ENCODE results near the gene RAB44. TPM values are rescaled to one million over a fixed set of nuclear protein-coding genes. Genes with fewer than 3 reads are reported as not detected.

The RAB44 gene
- total RNA-seq, 1 experiment from 2014 or later: not detected

DNA sequence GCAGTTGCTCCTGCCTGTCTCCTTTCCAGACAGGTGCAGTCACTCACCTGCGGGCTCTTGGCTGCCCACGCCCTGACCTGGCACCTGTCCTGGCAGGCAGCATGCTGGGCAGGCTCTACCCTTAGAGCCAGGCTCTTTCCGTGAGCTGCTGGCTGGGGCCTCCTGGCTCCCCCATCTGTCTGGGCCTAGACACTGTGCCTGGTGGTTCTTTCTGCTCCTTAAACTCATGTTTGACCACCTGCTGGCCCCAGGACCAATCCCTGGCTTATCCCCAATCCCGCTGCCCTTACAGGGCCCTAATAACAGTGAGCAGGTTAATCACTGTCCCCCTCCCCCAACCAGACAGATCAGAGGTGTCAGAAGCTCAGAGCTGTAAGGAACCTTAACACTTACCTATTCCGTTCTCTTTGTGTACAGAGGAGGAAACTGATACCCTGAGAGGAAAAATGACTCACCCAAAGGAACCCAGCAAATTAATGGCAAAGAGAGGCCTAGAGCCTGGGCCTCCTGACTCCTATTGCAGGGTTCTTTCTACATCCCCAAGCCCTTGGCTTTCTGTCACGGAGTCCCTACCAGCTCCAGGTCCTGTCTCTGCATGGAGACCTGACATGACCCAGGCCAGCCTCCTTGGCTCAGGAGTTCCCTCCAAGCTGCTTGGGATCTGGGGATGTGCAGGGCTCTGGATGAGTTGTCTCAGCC lies 54.7 kb downstream of the RAB44 start:
- ChIA-PET CTCF (interaction anchor here (0.6 to 0.8 kb wide), 3 partner anchors 13 to 321 kb away, joined by 3 to 4 read pairs (median 4); no protein-coding TSS in a partner anchor), POLR2A (no interaction called here)
- TF ChIP-seq, protein P1, sequence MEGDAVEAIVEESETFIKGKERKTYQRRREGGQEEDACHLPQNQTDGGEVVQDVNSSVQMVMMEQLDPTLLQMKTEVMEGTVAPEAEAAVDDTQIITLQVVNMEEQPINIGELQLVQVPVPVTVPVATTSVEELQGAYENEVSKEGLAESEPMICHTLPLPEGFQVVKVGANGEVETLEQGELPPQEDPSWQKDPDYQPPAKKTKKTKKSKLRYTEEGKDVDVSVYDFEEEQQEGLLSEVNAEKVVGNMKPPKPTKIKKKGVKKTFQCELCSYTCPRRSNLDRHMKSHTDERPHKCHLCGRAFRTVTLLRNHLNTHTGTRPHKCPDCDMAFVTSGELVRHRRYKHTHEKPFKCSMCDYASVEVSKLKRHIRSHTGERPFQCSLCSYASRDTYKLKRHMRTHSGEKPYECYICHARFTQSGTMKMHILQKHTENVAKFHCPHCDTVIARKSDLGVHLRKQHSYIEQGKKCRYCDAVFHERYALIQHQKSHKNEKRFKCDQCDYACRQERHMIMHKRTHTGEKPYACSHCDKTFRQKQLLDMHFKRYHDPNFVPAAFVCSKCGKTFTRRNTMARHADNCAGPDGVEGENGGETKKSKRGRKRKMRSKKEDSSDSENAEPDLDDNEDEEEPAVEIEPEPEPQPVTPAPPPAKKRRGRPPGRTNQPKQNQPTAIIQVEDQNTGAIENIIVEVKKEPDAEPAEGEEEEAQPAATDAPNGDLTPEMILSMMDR (IDR thresholded peaks at IDR 0.05; ENCODE audit: insufficient read depth in 1 of 2, low read depth in 1 of 2, low read length in 1 of 2, severe bottlenecking in 1 of 2, unreplicated experiment in 1 of 2): no peak
- H3K27ac Mint-ChIP-seq (ENCODE audit: unreplicated experiment): no peak overlapping the region
- no TSS peak for BruUV-seq (replicated peaks)
- no peaks in the 10 kb centered on the region for H3K9me3 ChIP-seq
- H3K4me1 Mint-ChIP-seq (ENCODE audit: low read depth, unreplicated experiment): no peaks in the 10 kb centered on the region
- intact Hi-C loops (cut with micrococcal nuclease; ENCODE audit: unreplicated experiment): loop anchor here (10.0 kb wide), 1 partner anchor 68 kb away; no protein-coding TSS in a partner anchor
- no peak overlapping the region for H3K4me3 ChIP-seq (ENCODE audit: low read depth, low read length)
- no peak overlapping the region for H3K4me3 Mint-ChIP-seq (ENCODE audit: unreplicated experiment)
- no peaks in the 10 kb centered on the region for H3K9me3 Mint-ChIP-seq (ENCODE audit: unreplicated experiment)
- no peaks in the 10 kb centered on the region for H3K4me1 ChIP-seq
- no peaks in the 10 kb centered on the region for H3K27me3 ChIP-seq (replicated peaks; ENCODE audit: control insufficient read depth, insufficient read depth, low read length)
- H3K27me3 Mint-ChIP-seq (ENCODE audit: insufficient read depth, unreplicated experiment): no peaks in the 10 kb centered on the region
- DNase-seq: no peak
- no peaks in the 10 kb centered on the region for H3K36me3 Mint-ChIP-seq (ENCODE audit: insufficient read depth, unreplicated experiment)
- no peaks in the 10 kb centered on the region for H3K36me3 ChIP-seq (ENCODE audit: control insufficient read depth, insufficient read depth, low read length)

GRCh38 chr6:36752886-36753506 lies 55.4 kb downstream of the RAB44 start:
- no peaks in the 10 kb centered on the region for H3K36me3 Mint-ChIP-seq (ENCODE audit: insufficient read depth, unreplicated experiment)
- no peaks in the 10 kb centered on the region for H3K36me3 ChIP-seq (ENCODE audit: control insufficient read depth, insufficient read depth, low read length)
- intact Hi-C loops (cut with micrococcal nuclease; ENCODE audit: unreplicated experiment): loop anchor here (10.0 kb wide), 1 partner anchor 68 kb away; no protein-coding TSS in a partner anchor
- no peak overlapping the region for H3K4me3 ChIP-seq (ENCODE audit: low read depth, low read length)
- TF ChIP-seq, protein P1 (IDR thresholded peaks at IDR 0.05; ENCODE audit: insufficient read depth in 1 of 2, low read depth in 1 of 2, low read length in 1 of 2, severe bottlenecking in 1 of 2, unreplicated experiment in 1 of 2): no peak
- H3K9me3 ChIP-seq: no peaks in the 10 kb centered on the region
- ChIA-PET POLR2A (no interaction called here), CTCF (interaction anchor here (0.6 to 0.8 kb wide), 2 partner anchors 13 to 29 kb away, joined by 3 to 4 read pairs; no protein-coding TSS in a partner anchor)
- no peaks in the 10 kb centered on the region for H3K9me3 Mint-ChIP-seq (ENCODE audit: unreplicated experiment)
- no TSS peak for BruUV-seq (replicated peaks)
- no peak overlapping the region for H3K4me3 Mint-ChIP-seq (ENCODE audit: unreplicated experiment)
- no peak for DNase-seq
- no peak overlapping the region for H3K27ac Mint-ChIP-seq (ENCODE audit: unreplicated experiment)
- H3K4me1 Mint-ChIP-seq (ENCODE audit: low read depth, unreplicated experiment): no peaks in the 10 kb centered on the region
- no peaks in the 10 kb centered on the region for H3K4me1 ChIP-seq
- H3K27me3 ChIP-seq (replicated peaks; ENCODE audit: control insufficient read depth, insufficient read depth, low read length): no peaks in the 10 kb centered on the region
- H3K27me3 Mint-ChIP-seq (ENCODE audit: insufficient read depth, unreplicated experiment): no peaks in the 10 kb centered on the region

DNA sequence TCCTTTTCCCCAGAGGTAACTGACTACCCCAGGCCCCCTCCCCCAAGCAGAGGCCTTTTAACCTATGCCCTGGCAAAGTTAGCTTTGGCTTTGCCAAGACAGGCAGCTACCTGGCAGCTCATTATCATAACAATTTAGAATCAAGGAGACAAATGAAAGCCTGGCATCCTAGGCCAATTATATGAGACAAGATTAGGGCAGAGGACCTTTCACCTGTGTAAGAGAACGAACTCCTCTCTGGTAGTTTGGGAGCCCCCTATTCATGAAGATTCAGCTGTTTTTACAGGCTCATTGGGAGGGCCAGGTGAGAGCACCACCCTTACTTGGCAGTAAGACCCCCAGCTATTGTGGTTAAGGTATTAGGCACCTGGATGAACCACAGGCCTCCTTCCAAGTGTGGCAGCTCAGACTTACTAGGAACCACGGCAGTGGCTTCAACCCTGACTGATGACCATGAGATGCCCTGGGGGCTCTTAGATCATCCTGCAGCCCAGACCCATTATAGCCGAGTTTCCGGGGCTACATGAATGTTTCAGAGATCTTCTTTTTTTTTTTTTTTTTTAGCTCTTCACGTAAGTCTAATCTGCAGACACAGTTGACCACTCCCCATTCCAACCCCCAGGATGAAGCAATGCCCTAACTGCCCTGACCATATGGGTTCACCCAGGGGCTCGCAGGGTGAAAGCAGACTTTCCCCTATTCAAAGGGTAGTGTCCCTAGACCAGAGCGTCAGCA lies 56.2 kb downstream of the RAB44 start:
- Histone ChIP-seq H3K4me1 (no peaks in the 10 kb centered on the region), H3K36me3 (ENCODE audit: control insufficient read depth, insufficient read depth, low read length) (no peaks in the 10 kb centered on the region), H3K4me3 (ENCODE audit: low read depth, low read length) (no peak overlapping the region), H3K9me3 (no peaks in the 10 kb centered on the region), H3K27me3 (replicated peaks; ENCODE audit: control insufficient read depth, insufficient read depth, low read length) (no peaks in the 10 kb centered on the region)
- TF ChIP-seq, protein P1 (IDR thresholded peaks at IDR 0.05; ENCODE audit: insufficient read depth in 1 of 2, low read depth in 1 of 2, low read length in 1 of 2, severe bottlenecking in 1 of 2, unreplicated experiment in 1 of 2): no peak
- BruUV-seq (replicated peaks): no TSS peak
- no peak overlapping the region for H3K4me3 Mint-ChIP-seq (ENCODE audit: unreplicated experiment)
- no peaks in the 10 kb centered on the region for H3K9me3 Mint-ChIP-seq (ENCODE audit: unreplicated experiment)
- peaks cover 6% of the 10 kb centered on the region for H3K4me1 Mint-ChIP-seq (ENCODE audit: low read depth, unreplicated experiment)
- H3K27ac Mint-ChIP-seq (ENCODE audit: unreplicated experiment): no peak overlapping the region
- ChIA-PET POLR2A (interaction anchor here (0.5 kb wide), 1 partner anchor 155 kb away, joined by 3 read pairs; no protein-coding TSS in a partner anchor), CTCF (interaction anchor here (0.6 kb wide), 2 partner anchors 98 to 150 kb away, joined by 3 read pairs; no protein-coding TSS in a partner anchor)
- H3K27me3 Mint-ChIP-seq (ENCODE audit: insufficient read depth, unreplicated experiment): no peaks in the 10 kb centered on the region
- intact Hi-C loops (cut with micrococcal nuclease; ENCODE audit: unreplicated experiment): loop anchor here (10.0 kb wide), 1 partner anchor 69 kb away; no protein-coding TSS in a partner anchor
- no peaks in the 10 kb centered on the region for H3K36me3 Mint-ChIP-seq (ENCODE audit: insufficient read depth, unreplicated experiment)
- no peak for DNase-seq
